ENCODE results near the gene UGT1A9.

DNA sequence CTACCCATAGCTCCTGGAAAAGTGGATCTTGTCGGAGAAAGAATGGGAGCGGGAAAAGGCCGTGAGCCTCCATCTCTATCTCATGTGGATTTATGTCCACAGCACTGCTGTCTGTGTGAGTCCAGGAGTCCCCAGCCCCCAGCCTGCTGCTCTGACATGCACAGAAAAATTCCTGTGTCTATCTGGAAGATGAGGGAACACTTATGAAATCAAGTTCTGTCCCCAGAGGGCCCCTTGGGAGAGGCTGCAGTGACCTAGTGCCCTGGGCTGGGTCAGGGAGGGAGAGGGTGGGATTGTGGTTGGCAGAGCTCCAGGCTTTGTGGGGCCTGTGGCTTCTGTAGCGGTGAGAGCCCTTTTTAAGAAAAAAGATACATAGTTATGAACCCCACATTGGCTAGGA is 145.1 kb downstream of the UGT1A9 start:
- no peak for TF ChIP-seq CTCF (IDR thresholded peaks at IDR 0.05)
- TF ChIP-seq POLR2AphosphoS5 (IDR thresholded peaks at IDR 0.05) = no peak
- no peak for TF ChIP-seq EP300 (IDR thresholded peaks at IDR 0.05)
